Smooth muscle cell (in vitro differentiated cells): ENCODE data around the gene STPG4. TPM values are rescaled to one million over a fixed set of nuclear protein-coding genes. Genes with fewer than 3 reads are reported as not detected.
"Not testable (repeated sequence)": the region's sequence is repeated elsewhere in the genome, so short reads cannot be mapped to it uniquely, and the experiment has no call there.

Source experiments
- DNase-seq: peaks from one replicate; lab custom pipeline; 2025; ENCODE audit not compliant: unreplicated experiment; lab: John Stamatoyannopoulos, UW
- H2AFZ ChIP-seq: fragments of 200-600 bp; sonication (generic); 2 replicates; pipeline ENCODE4 v1.6.0; 2016; ENCODE audit warnings: antibody characterized with exemption, low read depth, mild to moderate bottlenecking
- H3F3A ChIP-seq: fragments of 200-600 bp; sonication (generic); 2 replicates; pipeline ENCODE4 v1.6.0; 2017; ENCODE audit warnings: antibody characterized with exemption, low read depth
- H3K27ac ChIP-seq: fragments of 200-600 bp; sonication (generic); 2 replicates; pipeline ENCODE4 v1.5.1; 2016; ENCODE audit warnings: low read depth, mild to moderate bottlenecking
- H3K27me3 ChIP-seq: fragments of 200-600 bp; sonication (generic); 2 replicates; pipeline ENCODE4 v1.6.1; 2016; ENCODE audit warnings: low read depth, mild to moderate bottlenecking
- H3K36me3 ChIP-seq: fragments of 200-600 bp; sonication (generic); 2 replicates; pipeline ENCODE4 v1.5.1; 2016; ENCODE audit warnings: low read depth
- H3K4me1 ChIP-seq: fragments of 200-600 bp; sonication (generic); 2 replicates; pipeline ENCODE4 v1.5.1; 2016; ENCODE audit warnings: low read depth
- H3K4me2 ChIP-seq: fragments of 200-600 bp; sonication (generic); 2 replicates; pipeline ENCODE4 v1.6.0; 2016; ENCODE audit warnings: mild to moderate bottlenecking
- H3K4me3 ChIP-seq: fragments of 200-600 bp; sonication (generic); 2 replicates; pipeline ENCODE4 v1.5.1; 2016; ENCODE audit warnings: mild to moderate bottlenecking
- H3K79me2 ChIP-seq: fragments of 200-600 bp; sonication (generic); 2 replicates; pipeline ENCODE4 v1.6.0; 2016; ENCODE audit warnings: low read depth, mild to moderate bottlenecking
- H3K9ac ChIP-seq: fragments of 200-600 bp; sonication (generic); 2 replicates; pipeline ENCODE4 v1.6.0; 2016; ENCODE audit warnings: low read depth
- H3K9me3 ChIP-seq: fragments of 200-600 bp; sonication (generic); replicated peaks from 2 replicates; pipeline ENCODE4 v1.5.1; 2016; ENCODE audit warnings: low read depth
- H4K20me1 ChIP-seq: fragments of 200-600 bp; sonication (generic); 2 replicates; pipeline ENCODE4 v1.6.0; 2016; ENCODE audit warnings: low read depth
- WGBS: methylation state at CpG from one replicate; pipeline ENCODE4 v1.1.7; 2016; ENCODE audit warnings: low lambda C conversion rate; 5-methylcytosine and 5-hydroxymethylcytosine counted together
- polyA plus RNA-seq: library from polyadenylated mRNA; unstranded; fragments of >200 nt; fragmentation: Nextera tagmentation; extraction: Ambion mirVana; gene quantifications from 2 replicates; pipeline ENCODE4 v1.2.1, GENCODE V29; 2016
- total RNA-seq: library from RNA; depleted of rRNA; stranded (reverse); fragments of >200 nt; gene quantifications from 2 replicates; pipeline ENCODE4 v1.2.3, GENCODE V29; 2014
- TF ChIP-seq, protein P1 (sequence below): fragments of 200-600 bp; sonication (generic); IDR thresholded peaks from 2 replicates; pipeline ENCODE4 v1.5.1; 2017; ENCODE audit warnings: borderline replicate concordance, mild to moderate bottlenecking, antibody characterized with exemption; ENCODE audit not compliant: insufficient read depth, poor library complexity, severe bottlenecking

STPG4 gene
- total and polyA plus RNA-seq, 2 experiments from 2014 or later: 0.54 TPM; not detected in 1

DNA sequence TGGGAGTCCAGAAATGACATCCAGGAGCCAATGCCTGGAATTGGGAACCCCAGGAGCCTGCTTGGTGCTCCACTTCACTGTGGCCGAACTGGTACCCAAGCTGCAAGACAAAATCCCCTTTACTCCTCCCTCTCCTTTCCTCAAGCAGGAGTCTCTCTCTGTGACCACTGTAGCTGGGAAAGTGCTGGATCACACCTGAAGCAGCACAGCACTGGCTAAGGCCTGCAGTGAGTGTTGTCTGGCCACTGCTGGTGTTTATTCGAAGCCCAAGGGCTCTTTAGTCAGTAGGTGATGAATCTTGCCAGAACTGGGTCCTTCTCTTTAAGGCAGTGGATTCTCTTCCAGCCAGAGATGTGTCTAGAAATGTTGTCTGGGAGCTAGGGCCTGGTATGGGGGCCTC lies 26.4 kb downstream of the STPG4 start:
- no peaks in the 10 kb centered on the region for H3K9me3 ChIP-seq
- H3K79me2 ChIP-seq: no peaks in the 10 kb centered on the region
- H3K27me3 ChIP-seq: no peaks in the 10 kb centered on the region
- no peak overlapping the region for H3K4me3 ChIP-seq
- no peak overlapping the region for H3K27ac ChIP-seq
- H3K36me3 ChIP-seq: no peaks in the 10 kb centered on the region
- H2AFZ ChIP-seq: no peak overlapping the region
- H3K4me1 ChIP-seq: no peaks in the 10 kb centered on the region
- TF ChIP-seq, protein P1, sequence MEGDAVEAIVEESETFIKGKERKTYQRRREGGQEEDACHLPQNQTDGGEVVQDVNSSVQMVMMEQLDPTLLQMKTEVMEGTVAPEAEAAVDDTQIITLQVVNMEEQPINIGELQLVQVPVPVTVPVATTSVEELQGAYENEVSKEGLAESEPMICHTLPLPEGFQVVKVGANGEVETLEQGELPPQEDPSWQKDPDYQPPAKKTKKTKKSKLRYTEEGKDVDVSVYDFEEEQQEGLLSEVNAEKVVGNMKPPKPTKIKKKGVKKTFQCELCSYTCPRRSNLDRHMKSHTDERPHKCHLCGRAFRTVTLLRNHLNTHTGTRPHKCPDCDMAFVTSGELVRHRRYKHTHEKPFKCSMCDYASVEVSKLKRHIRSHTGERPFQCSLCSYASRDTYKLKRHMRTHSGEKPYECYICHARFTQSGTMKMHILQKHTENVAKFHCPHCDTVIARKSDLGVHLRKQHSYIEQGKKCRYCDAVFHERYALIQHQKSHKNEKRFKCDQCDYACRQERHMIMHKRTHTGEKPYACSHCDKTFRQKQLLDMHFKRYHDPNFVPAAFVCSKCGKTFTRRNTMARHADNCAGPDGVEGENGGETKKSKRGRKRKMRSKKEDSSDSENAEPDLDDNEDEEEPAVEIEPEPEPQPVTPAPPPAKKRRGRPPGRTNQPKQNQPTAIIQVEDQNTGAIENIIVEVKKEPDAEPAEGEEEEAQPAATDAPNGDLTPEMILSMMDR: no peak
- H4K20me1 ChIP-seq: no peaks in the 10 kb centered on the region
- 87% methylated on average over 2 of the region's 2 CpGs for WGBS
- H3K9ac ChIP-seq: no peak overlapping the region
- DNase-seq: no peak
- no peaks in the 10 kb centered on the region for H3F3A ChIP-seq
- no peak overlapping the region for H3K4me2 ChIP-seq

DNA sequence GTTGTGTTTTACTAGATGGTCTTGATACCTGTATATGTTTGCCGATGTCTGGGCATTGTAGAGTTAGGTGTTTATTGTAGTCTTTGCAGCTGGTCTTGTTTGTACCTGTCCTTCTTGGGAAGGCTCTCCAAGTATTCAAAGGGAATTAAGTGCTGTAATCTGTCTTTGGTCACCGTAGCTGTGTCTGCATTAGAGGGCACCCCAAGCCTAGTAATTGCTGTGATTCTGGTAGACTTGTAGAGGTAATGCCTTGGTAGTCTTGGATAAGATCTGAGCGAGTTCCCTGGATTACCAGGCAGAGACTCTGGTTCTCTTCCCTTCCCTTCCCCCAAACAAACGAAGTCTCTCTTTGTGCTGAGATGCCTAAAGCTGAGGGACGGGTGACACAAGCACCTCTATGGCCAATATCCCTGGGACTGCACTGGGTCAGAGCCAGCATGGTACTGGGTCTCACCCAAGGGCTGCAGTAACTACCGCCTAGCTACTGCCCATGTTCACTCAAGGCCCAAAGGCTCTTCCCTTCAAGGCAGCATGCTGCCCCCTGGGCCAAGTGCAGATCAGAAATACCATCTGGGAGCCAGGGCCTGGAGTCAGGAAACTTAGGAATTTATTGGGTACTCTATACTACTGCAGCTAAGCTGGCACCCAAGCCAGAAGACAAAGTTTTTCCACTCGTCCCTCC lies 27.1 kb downstream of the STPG4 start:
- no peaks in the 10 kb centered on the region for H3K9me3 ChIP-seq
- no peaks in the 10 kb centered on the region for H3K27me3 ChIP-seq
- H3K27ac ChIP-seq: no peak overlapping the region
- no peak overlapping the region for H2AFZ ChIP-seq
- no peak overlapping the region for H3K4me3 ChIP-seq
- H3K79me2 ChIP-seq: no peaks in the 10 kb centered on the region
- H3K4me1 ChIP-seq: no peaks in the 10 kb centered on the region
- H3K4me2 ChIP-seq: no peak overlapping the region
- no peaks in the 10 kb centered on the region for H3K36me3 ChIP-seq
- DNase-seq: no peak
- 71% methylated on average over 7 of the region's 7 CpGs for WGBS
- no peak overlapping the region for H3K9ac ChIP-seq
- no peaks in the 10 kb centered on the region for H3F3A ChIP-seq
- TF ChIP-seq, protein P1: no peak
- H4K20me1 ChIP-seq: no peaks in the 10 kb centered on the region

DNA sequence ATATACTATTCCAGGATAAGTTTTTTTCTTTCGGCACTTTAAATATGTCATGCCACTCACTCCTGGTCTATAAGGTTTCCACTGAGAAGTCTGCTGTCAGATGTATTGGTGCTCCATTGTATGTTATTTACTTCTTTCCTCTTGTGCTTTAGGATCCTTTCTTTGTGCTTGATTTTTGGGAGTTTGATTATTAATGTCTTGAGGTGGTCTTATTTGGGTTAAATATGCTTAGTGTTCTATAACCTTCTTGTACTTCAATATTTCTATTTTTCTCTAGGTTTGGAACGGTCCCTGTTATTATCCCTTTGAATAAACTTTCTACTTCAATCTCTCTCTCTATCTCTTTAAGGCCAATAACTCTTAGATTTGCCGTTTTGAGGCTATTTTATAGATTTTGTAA lies 28.3 kb downstream of the STPG4 start:
- Histone ChIP-seq H3K27ac (no peak overlapping the region), H3K79me2 (no peaks in the 10 kb centered on the region), H3K9me3 (no peaks in the 10 kb centered on the region), H3K4me1 (no peaks in the 10 kb centered on the region), H3K27me3 (no peaks in the 10 kb centered on the region), H3K9ac (no peak overlapping the region), H3K36me3 (no peaks in the 10 kb centered on the region), H3K4me2 (no peak overlapping the region), H2AFZ (no peak overlapping the region), H3K4me3 (no peak overlapping the region), H4K20me1 (no peaks in the 10 kb centered on the region), H3F3A (no peaks in the 10 kb centered on the region)
- WGBS: 96% methylated on average over 3 of the region's 3 CpGs
- TF ChIP-seq, protein P1: no peak
- DNase-seq: no peak

DNA sequence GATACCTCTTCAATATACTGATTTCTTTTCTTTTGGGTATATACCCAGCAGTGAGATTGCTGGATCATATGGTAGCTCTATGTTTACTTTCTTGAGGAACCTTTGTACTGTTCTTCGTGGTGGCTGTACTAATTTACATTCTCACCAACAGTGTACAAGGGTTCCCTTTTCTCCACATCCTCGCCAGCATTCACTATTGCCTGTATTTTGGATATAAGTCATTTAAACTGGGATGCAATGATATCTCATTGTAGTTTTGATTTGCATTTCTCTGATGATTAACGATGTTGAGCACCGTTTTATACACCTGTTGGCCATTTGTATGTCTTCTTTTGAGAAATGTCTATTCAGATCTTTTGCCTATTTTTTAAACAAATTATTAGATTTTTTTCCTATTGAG lies 30.4 kb downstream of the STPG4 start:
- not testable (repeated sequence) for H3K4me2 ChIP-seq, DNase-seq, H3K27me3 ChIP-seq, H3K9ac ChIP-seq, H3K4me3 ChIP-seq, H3K9me3 ChIP-seq, H2AFZ ChIP-seq, H3F3A ChIP-seq, H4K20me1 ChIP-seq, H3K4me1 ChIP-seq, H3K27ac ChIP-seq, H3K79me2 ChIP-seq, H3K36me3 ChIP-seq
- 95% methylated on average over 4 of the region's 4 CpGs for WGBS

DNA sequence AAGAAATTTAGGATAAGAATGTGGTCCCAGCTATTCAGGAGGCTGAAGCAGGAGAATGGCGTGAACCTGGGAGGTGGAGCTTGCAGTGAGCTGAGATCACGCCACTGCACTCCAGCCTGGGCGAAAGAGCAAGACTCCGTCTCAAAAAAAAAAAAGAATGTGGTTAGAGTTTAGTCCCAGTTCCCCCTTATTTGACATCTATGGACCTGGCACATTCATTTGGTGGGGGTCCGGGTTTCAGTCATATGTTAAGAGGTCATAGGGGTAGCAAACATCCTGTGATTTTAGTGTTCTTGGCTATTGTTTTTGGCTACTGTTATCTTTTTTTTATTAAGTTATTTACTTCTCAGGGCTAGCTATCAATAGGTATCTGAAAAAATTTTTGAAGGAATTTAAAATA lies 34.7 kb downstream of the STPG4 start:
- H2AFZ ChIP-seq, H3K27me3 ChIP-seq, H3K27ac ChIP-seq, DNase-seq, H3K36me3 ChIP-seq, H3K4me3 ChIP-seq, H3K4me2 ChIP-seq, H3K9ac ChIP-seq, H3K9me3 ChIP-seq, H3F3A ChIP-seq, H4K20me1 ChIP-seq, H3K79me2 ChIP-seq, H3K4me1 ChIP-seq: not testable (repeated sequence)
- 94% methylated on average over 5 of the region's 5 CpGs for WGBS
